ENCODE data around the gene TAF4B. TPM values are rescaled to one million over a fixed set of nuclear protein-coding genes. Genes with fewer than 3 reads are reported as not detected.
"Not testable (repeated sequence)": the region's sequence is repeated elsewhere in the genome, so short reads cannot be mapped to it uniquely, and the experiment has no call there.

The TAF4B gene
- total RNA-seq, 4 donors from 2014 or later, result 5.1 to 9.2 (median 6.7) TPM

- H3K36me3 ChIP-seq, result no peaks in the 10 kb centered on the region
- no peaks in the 10 kb centered on the region for H3K9me3 ChIP-seq
- intact Hi-C loops (cut with DNase I; ENCODE audit: low total_unique reads), result no loop called here
- in situ Hi-C loops (cut with MboI; ENCODE audit: low sequenced_read_pairs in 4 of 4), result loop anchor here in 1 of 4 donors (25.0 kb wide), 1 partner anchor 91 kb away; no protein-coding TSS in a partner anchor
- H3K4me1 ChIP-seq, result no peaks in the 10 kb centered on the region
- DNase-seq (no peak), ATAC-seq (no peak)
- H3K27me3 ChIP-seq, result no peaks in the 10 kb centered on the region
- no peak overlapping the region for H3K27ac ChIP-seq
- no peak for TF ChIP-seq POLR2A (IDR thresholded peaks at IDR 0.05)
- TF ChIP-seq CTCF (IDR thresholded peaks at IDR 0.05 in 4 of 5, conservative IDR thresholded peaks at IDR 0.05 in 1 of 5), result no peak
- no peak overlapping the region for H3K4me3 ChIP-seq
These were observed 152.5 kb downstream of the TAF4B start for GRCh38 chr18:26378701-26379100.

GRCh38 chr18:26381555-26381954 is 155.3 kb downstream of the TAF4B start:
- intact Hi-C loops (cut with DNase I; ENCODE audit: low total_unique reads) (loop anchor here (5.0 kb wide), 1 partner anchor 266 kb away; no protein-coding TSS in a partner anchor), in situ Hi-C loops (cut with MboI; ENCODE audit: low sequenced_read_pairs in 4 of 4) (loop anchor here in 1 of 4 donors (10.0 to 25.0 kb wide), 2 partner anchors 94 to 273 kb away; no protein-coding TSS in a partner anchor)
- not testable (repeated sequence) for H3K4me3 ChIP-seq, H3K27me3 ChIP-seq, H3K9me3 ChIP-seq, ATAC-seq, H3K4me1 ChIP-seq, H3K36me3 ChIP-seq, DNase-seq, H3K27ac ChIP-seq

GRCh38 chr18:26383454-26384270 is 157.4 kb downstream of the TAF4B start:
- H3K4me3 ChIP-seq, result no peak overlapping the region
- no peaks in the 10 kb centered on the region for H3K27me3 ChIP-seq
- ATAC-seq (peak in 1 of 2 donors; percentile 86), DNase-seq (no peak)
- TF ChIP-seq POLR2A (IDR thresholded peaks at IDR 0.05) (no peak), CTCF (IDR thresholded peaks at IDR 0.05 in 4 of 5, conservative IDR thresholded peaks at IDR 0.05 in 1 of 5) (peak in 4 of 5 experiments; percentile 50 to 74 (median 61))
- in situ Hi-C loops (cut with MboI; ENCODE audit: low sequenced_read_pairs in 4 of 4) (loop anchor here in 1 of 4 donors (10.0 to 25.0 kb wide), 2 partner anchors 96 to 271 kb away; no protein-coding TSS in a partner anchor), intact Hi-C loops (cut with DNase I; ENCODE audit: low total_unique reads) (loop anchor here (5.0 kb wide), 1 partner anchor 264 kb away; no protein-coding TSS in a partner anchor)
- H3K9me3 ChIP-seq, result no peaks in the 10 kb centered on the region
- H3K4me1 ChIP-seq, result no peaks in the 10 kb centered on the region
- H3K27ac ChIP-seq, result no peak overlapping the region
- H3K36me3 ChIP-seq, result no peaks in the 10 kb centered on the region

GRCh38 chr18:26386002-26386401 is 159.8 kb downstream of the TAF4B start:
- in situ Hi-C loops (cut with MboI; ENCODE audit: low sequenced_read_pairs in 4 of 4), result loop anchor here in 1 of 4 donors (10.0 to 25.0 kb wide), 2 partner anchors 99 to 269 kb away; no protein-coding TSS in a partner anchor
- intact Hi-C loops (cut with DNase I; ENCODE audit: low total_unique reads), result no loop called here
- DNase-seq, result no peak
- Histone ChIP-seq H3K4me3 (no peak overlapping the region), H3K9me3 (no peaks in the 10 kb centered on the region), H3K27me3 (no peaks in the 10 kb centered on the region), H3K27ac (no peak overlapping the region), H3K4me1 (no peaks in the 10 kb centered on the region), H3K36me3 (peaks cover 0 to 4% of the 10 kb centered on the region in 2 donors)
- peak in 1 of 2 donors; percentile 52 for ATAC-seq
- TF ChIP-seq POLR2A (IDR thresholded peaks at IDR 0.05) (no peak), CTCF (IDR thresholded peaks at IDR 0.05 in 4 of 5, conservative IDR thresholded peaks at IDR 0.05 in 1 of 5) (no peak)

GRCh38 chr18:26386441-26386840 is 160.2 kb downstream of the TAF4B start:
- Histone ChIP-seq H3K4me3 (no peak overlapping the region), H3K4me1 (no peaks in the 10 kb centered on the region), H3K27me3 (no peaks in the 10 kb centered on the region), H3K9me3 (no peaks in the 10 kb centered on the region), H3K36me3 (peaks cover 0 to 4% of the 10 kb centered on the region in 2 donors), H3K27ac (no peak overlapping the region)
- ATAC-seq (no peak), DNase-seq (no peak)
- in situ Hi-C loops (cut with MboI; ENCODE audit: low sequenced_read_pairs in 4 of 4), result loop anchor here in 1 of 4 donors (10.0 to 25.0 kb wide), 2 partner anchors 99 to 268 kb away; no protein-coding TSS in a partner anchor
- TF ChIP-seq POLR2A (IDR thresholded peaks at IDR 0.05) (no peak), CTCF (IDR thresholded peaks at IDR 0.05 in 4 of 5, conservative IDR thresholded peaks at IDR 0.05 in 1 of 5) (no peak)
- intact Hi-C loops (cut with DNase I; ENCODE audit: low total_unique reads), result no loop called here

Measured in gastrocnemius medialis (tissue), 4 donors.